K562 (cell line): Measurements from ENCODE around the gene ANKRD11. TPM values are rescaled to one million over a fixed set of nuclear protein-coding genes. Genes with fewer than 3 reads are reported as not detected.

Experiments
- GABPA ChIP-seq: fragments of 200-800 bp; sonication (Bioruptor generic); conservative IDR thresholded peaks from 2 replicates; pipeline ENCODE4 v1.6.1; 2016; ENCODE audit warnings: low read depth, missing genetic modification characterization, missing compliant biosample characterization
- MAFF ChIP-seq: IDR thresholded peaks from 2 replicates; pipeline ENCODE4 v1.6.1; 2012; ENCODE audit warnings: low read length, improper control_type of control experiment
- RFX7 ChIP-seq: fragments of 250-450 bp; sonication (Bioruptor Pico); IDR thresholded peaks from 2 replicates; pipeline ENCODE4 v1.5.1; 2021; ENCODE audit warnings: mild to moderate bottlenecking
- SNIP1 ChIP-seq: fragments of 450-650 bp; IDR thresholded peaks from 2 replicates; pipeline ENCODE4 v1.7.1; 2017; ENCODE audit warnings: low read depth, mild to moderate bottlenecking
- ZNF609 ChIP-seq: sonication (generic); formaldehyde crosslinking; IDR thresholded peaks from 2 replicates; pipeline ENCODE4 v1.8.1; 2023; ENCODE audit warnings: missing genetic modification reagents, mild to moderate bottlenecking, borderline replicate concordance
- polyA plus RNA-seq, 8 experiments: library from polyadenylated mRNA; depleted of rRNA in 4 of 8; stranded (reverse) in 5 of 8; unstranded in 3 of 8; fragments of >200 nt; fragmentation: Nextera tagmentation in 2 of 8; fragmentation: Illumina TruSeq in 1 of 8; extraction: Ambion mirVana in 2 of 8; extraction: Trizol in 1 of 8; gene quantifications; 2 replicates each; pipeline versions ENCODE4 v1.2.1 to v1.2.3, GENCODE V29; 2011 to 2014; ENCODE audit warnings: inconsistent platforms in 1 of 8, missing spikeins in 1 of 8
- total RNA-seq, 7 experiments: library from RNA; depleted of rRNA in 6 of 7; stranded (reverse); fragments of >200 nt in 6 of 7; fragmentation: Illumina TruSeq in 2 of 7; extraction: Trizol in 2 of 7; gene quantifications; 2 replicates each; pipeline versions ENCODE4 v1.2.1 to v1.2.3, GENCODE V29; 2011 to 2021; ENCODE audit warnings: low replicate concordance in 1 of 7
- TF ChIP-seq, protein P1 (sequence below): IDR thresholded peaks from 2 replicates; pipeline ENCODE4 v1.6.1; 2011; ENCODE audit not compliant: insufficient read length; ENCODE audit errors: extremely low read depth
- TF ChIP-seq, protein P2 (sequence below): sonication (generic); formaldehyde crosslinking; IDR thresholded peaks from 2 replicates; pipeline ENCODE4 v1.8.1; 2022; ENCODE audit warnings: missing genetic modification reagents
- TF ChIP-seq, protein P3 (sequence below): sonication (generic); formaldehyde crosslinking; IDR thresholded peaks from 2 replicates; pipeline ENCODE4 v1.5.0; 2020; ENCODE audit warnings: missing genetic modification reagents
- TF ChIP-seq, protein P4 (sequence below): fragments of 450-650 bp; IDR thresholded peaks from 2 replicates; pipeline ENCODE4 v1.6.1; 2016; ENCODE audit warnings: borderline replicate concordance

Gene ANKRD11
- total and polyA plus RNA-seq, 9 of the 15 experiments (the other 6 are each of a cell fraction or from before 2014, with no cell fraction given): 4.7 to 126 (median 31.7) TPM

GRCh38 chr16:89453501-89454321 lies 36.6 kb downstream of the ANKRD11 start (continued):
- peak; percentile 45 for TF ChIP-seq GABPA (tag)
- TF ChIP-seq MAFF: no peak
- no peak for TF ChIP-seq RFX7 (CRISPR knock-in tag)
- TF ChIP-seq SNIP1: no peak
- no peak for TF ChIP-seq ZNF609
- TF ChIP-seq, protein P1, sequence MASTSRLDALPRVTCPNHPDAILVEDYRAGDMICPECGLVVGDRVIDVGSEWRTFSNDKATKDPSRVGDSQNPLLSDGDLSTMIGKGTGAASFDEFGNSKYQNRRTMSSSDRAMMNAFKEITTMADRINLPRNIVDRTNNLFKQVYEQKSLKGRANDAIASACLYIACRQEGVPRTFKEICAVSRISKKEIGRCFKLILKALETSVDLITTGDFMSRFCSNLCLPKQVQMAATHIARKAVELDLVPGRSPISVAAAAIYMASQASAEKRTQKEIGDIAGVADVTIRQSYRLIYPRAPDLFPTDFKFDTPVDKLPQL: no peak
- TF ChIP-seq, protein P2, sequence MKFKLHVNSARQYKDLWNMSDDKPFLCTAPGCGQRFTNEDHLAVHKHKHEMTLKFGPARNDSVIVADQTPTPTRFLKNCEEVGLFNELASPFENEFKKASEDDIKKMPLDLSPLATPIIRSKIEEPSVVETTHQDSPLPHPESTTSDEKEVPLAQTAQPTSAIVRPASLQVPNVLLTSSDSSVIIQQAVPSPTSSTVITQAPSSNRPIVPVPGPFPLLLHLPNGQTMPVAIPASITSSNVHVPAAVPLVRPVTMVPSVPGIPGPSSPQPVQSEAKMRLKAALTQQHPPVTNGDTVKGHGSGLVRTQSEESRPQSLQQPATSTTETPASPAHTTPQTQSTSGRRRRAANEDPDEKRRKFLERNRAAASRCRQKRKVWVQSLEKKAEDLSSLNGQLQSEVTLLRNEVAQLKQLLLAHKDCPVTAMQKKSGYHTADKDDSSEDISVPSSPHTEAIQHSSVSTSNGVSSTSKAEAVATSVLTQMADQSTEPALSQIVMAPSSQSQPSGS (CRISPR knock-in tag): no peak
- TF ChIP-seq, protein P3, sequence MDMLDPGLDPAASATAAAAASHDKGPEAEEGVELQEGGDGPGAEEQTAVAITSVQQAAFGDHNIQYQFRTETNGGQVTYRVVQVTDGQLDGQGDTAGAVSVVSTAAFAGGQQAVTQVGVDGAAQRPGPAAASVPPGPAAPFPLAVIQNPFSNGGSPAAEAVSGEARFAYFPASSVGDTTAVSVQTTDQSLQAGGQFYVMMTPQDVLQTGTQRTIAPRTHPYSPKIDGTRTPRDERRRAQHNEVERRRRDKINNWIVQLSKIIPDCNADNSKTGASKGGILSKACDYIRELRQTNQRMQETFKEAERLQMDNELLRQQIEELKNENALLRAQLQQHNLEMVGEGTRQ (CRISPR knock-in tag): no peak
- TF ChIP-seq, protein P4, sequence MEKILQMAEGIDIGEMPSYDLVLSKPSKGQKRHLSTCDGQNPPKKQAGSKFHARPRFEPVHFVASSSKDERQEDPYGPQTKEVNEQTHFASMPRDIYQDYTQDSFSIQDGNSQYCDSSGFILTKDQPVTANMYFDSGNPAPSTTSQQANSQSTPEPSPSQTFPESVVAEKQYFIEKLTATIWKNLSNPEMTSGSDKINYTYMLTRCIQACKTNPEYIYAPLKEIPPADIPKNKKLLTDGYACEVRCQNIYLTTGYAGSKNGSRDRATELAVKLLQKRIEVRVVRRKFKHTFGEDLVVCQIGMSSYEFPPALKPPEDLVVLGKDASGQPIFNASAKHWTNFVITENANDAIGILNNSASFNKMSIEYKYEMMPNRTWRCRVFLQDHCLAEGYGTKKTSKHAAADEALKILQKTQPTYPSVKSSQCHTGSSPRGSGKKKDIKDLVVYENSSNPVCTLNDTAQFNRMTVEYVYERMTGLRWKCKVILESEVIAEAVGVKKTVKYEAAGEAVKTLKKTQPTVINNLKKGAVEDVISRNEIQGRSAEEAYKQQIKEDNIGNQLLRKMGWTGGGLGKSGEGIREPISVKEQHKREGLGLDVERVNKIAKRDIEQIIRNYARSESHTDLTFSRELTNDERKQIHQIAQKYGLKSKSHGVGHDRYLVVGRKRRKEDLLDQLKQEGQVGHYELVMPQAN: no peak
